Left hindlimb (tissue), 1 donor: ENCODE results near the gene SAP30BP.

ENCODE experiments used
- DNase-seq: peaks from one replicate; pipeline ENCODE4 v3.0.0-alpha.2; 2018

The SAP30BP gene

GRCh38 chr17:75691801-75692626, 24.9 kb downstream of the SAP30BP start:
- DNase-seq = peak; percentile 76

GRCh38 chr17:75692976-75693375, 25.8 kb downstream of the SAP30BP start:
- DNase-seq = no peak

GRCh38 chr17:75693500-75694481, 26.7 kb downstream of the SAP30BP start:
- peak; percentile 68 for DNase-seq

GRCh38 chr17:75694536-75694935, 27.4 kb downstream of the SAP30BP start:
- DNase-seq = no peak

GRCh38 chr17:75695141-75695829, 28.1 kb downstream of the SAP30BP start:
- no peak for DNase-seq

- peak; percentile 56 for DNase-seq
Observed at GRCh38 chr17:75695830-75696271, 28.7 kb downstream of the SAP30BP start.

GRCh38 chr17:75697651-75698291, 30.6 kb downstream of the SAP30BP start:
- no peak for DNase-seq

- no peak for DNase-seq
Observed at GRCh38 chr17:75698659-75699058, 31.5 kb downstream of the SAP30BP start.

GRCh38 chr17:75701288-75701687, 34.1 kb downstream of the SAP30BP start:
- no peak for DNase-seq

- no peak for DNase-seq
Observed at GRCh38 chr17:75703191-75703590, 36.1 kb downstream of the SAP30BP start.

GRCh38 chr17:75703591-75703990, 36.5 kb downstream of the SAP30BP start:
- DNase-seq = no peak

GRCh38 chr17:75704963-75705875, 38.1 kb downstream of the SAP30BP start:
- DNase-seq = no peak

GRCh38 chr17:75706042-75706728, 39.0 kb downstream of the SAP30BP start:
- no peak for DNase-seq

- DNase-seq = no peak
Observed at GRCh38 chr17:75707079-75707571, 40.0 kb downstream of the SAP30BP start.

- no peak for DNase-seq
Observed at GRCh38 chr17:75712446-75712845, 45.3 kb downstream of the SAP30BP start.

GRCh38 chr17:75719732-75720131, 52.6 kb downstream of the SAP30BP start:
- no peak for DNase-seq

GRCh38 chr17:75720656-75721462, 53.7 kb downstream of the SAP30BP start, which contains the start of gene ITGB4:
ITGB4 (plus strand) TSS chr17:75721459; CDS start chr17:75724704, 3,245 bp downstream.
- no peak for DNase-seq

- DNase-seq = no peak
Observed at GRCh38 chr17:75721463-75722011, 54.4 kb downstream of the SAP30BP start.

- no peak for DNase-seq
Observed at GRCh38 chr17:75722076-75722475, 54.9 kb downstream of the SAP30BP start.
